Naive thymus-derived CD8-positive, alpha-beta T cell (primary cell): ENCODE results near the gene CSN3. TPM values are rescaled to one million over a fixed set of nuclear protein-coding genes. Genes with fewer than 3 reads are reported as not detected.

Source experiments
- ATAC-seq, 2 donors: fragments of 150-1000 bp; cut with Tn5 transposase in 1 of 2; sonication (Bioruptor Pico), chemical (Tn5 transposase) in 1 of 2; 1 replicate in 1 of 2; 2 replicates in 1 of 2; pipeline ENCODE4 v1.10.0; 2021; ENCODE audit warnings: mild to moderate bottlenecking in 2 of 2, moderate library complexity in 2 of 2
- POLR2A ChIA-PET: fragments of 350-600 bp; sonication (Branson Sonifier 250); formaldehyde crosslinking; loops from one replicate; lab custom pipeline; 2021; ENCODE audit warnings: antibody characterized with exemption; lab: Charles Lee
- DNase-seq, 10 donors: peaks; one replicate each; pipeline versions ENCODE4 v3.0.0 to v3.0.0-alpha.2; 2020 to 2022
- H3K27ac Mint-ChIP-seq, 10 donors: one replicate each; pipeline ENCODE4 v1.8.0; 2020 to 2022; ENCODE audit warnings: mild to moderate bottlenecking in 10 of 10, mixed read lengths in 10 of 10, moderate library complexity in 4 of 10, inconsistent platforms in 1 of 10
- H3K27me3 Mint-ChIP-seq, 5 donors: one replicate each; pipeline ENCODE4 v1.8.0; 2021 to 2022; ENCODE audit warnings: mixed read lengths in 5 of 5
- H3K36me3 Mint-ChIP-seq, 3 donors: one replicate each; pipeline ENCODE4 v1.8.0; 2020 to 2022; ENCODE audit warnings: mixed read lengths in 3 of 3, mild to moderate bottlenecking in 2 of 3, inconsistent platforms in 1 of 3
- H3K4me1 Mint-ChIP-seq, 4 donors: one replicate each; pipeline ENCODE4 v1.8.0; 2021 to 2022; ENCODE audit warnings: mixed read lengths in 4 of 4
- H3K4me3 Mint-ChIP-seq, 10 donors: one replicate each; pipeline ENCODE4 v1.8.0; 2020 to 2022; ENCODE audit warnings: mild to moderate bottlenecking in 10 of 10, mixed read lengths in 10 of 10, moderate library complexity in 6 of 10, inconsistent platforms in 1 of 10
- H3K9me3 Mint-ChIP-seq, 9 donors: one replicate each; pipeline ENCODE4 v1.8.0; 2020 to 2022; ENCODE audit warnings: mixed read lengths in 9 of 9, mild to moderate bottlenecking in 3 of 9, inconsistent platforms in 1 of 9, moderate library complexity in 1 of 9
- polyA plus RNA-seq, 3 donors: library from polyadenylated mRNA; unstranded; fragments of 300-500 nt; fragmentation: Illumina TruSeq; gene quantifications; one replicate each; pipeline ENCODE4 v1.2.3, GENCODE V29; 2021
- total RNA-seq, 8 experiments: library from RNA in 2 of 8; stranded (reverse) in 2 of 8; gene quantifications; one replicate each; pipeline ENCODE4 v1.2.3 and lab custom pipeline; 2021 to 2026

The CSN3 gene
- total and polyA plus RNA-seq, 5 experiments from 2014 or later: not detected

GRCh38 chr4:70300215-70300614 lies 57.8 kb downstream of the CSN3 start:
- Mint-ChIP-seq H3K9me3 (peaks cover 0 to 4% (median 0%) of the 10 kb centered on the region in 9 donors), H3K4me3 (no peak overlapping the region), H3K36me3 (no peaks in the 10 kb centered on the region), H3K4me1 (no peaks in the 10 kb centered on the region), H3K27me3 (no peaks in the 10 kb centered on the region), H3K27ac (no peak overlapping the region)
- no peak for ATAC-seq
- no peak for DNase-seq
- POLR2A ChIA-PET: no interaction called here

Other genes with a start within 250 kb of the CSN3 start
- gene STATH, start 246.6 kb upstream of the CSN3 start, total RNA-seq: not detected
- gene STATH, start 246.6 kb upstream of the CSN3 start, polyA plus RNA-seq: not detected
- not detected for gene HTN3, start 214.1 kb upstream of the CSN3 start, total RNA-seq
- not detected for gene HTN3, start 214.1 kb upstream of the CSN3 start, polyA plus RNA-seq
- not detected for gene HTN1, start 192.2 kb upstream of the CSN3 start, total RNA-seq
- gene HTN1, start 192.2 kb upstream of the CSN3 start, polyA plus RNA-seq: not detected
- not detected for gene PRR27, start 88.4 kb upstream of the CSN3 start, total RNA-seq
- gene PRR27, start 88.4 kb upstream of the CSN3 start, polyA plus RNA-seq: not detected
- not detected for gene ODAM, start 46.9 kb upstream of the CSN3 start, total RNA-seq
- gene ODAM, start 46.9 kb upstream of the CSN3 start, polyA plus RNA-seq: not detected
- not detected for gene FDCSP, start 16.5 kb upstream of the CSN3 start, total RNA-seq
- not detected for gene FDCSP, start 16.5 kb upstream of the CSN3 start, polyA plus RNA-seq
- gene CABS1, start 92.4 kb downstream of the CSN3 start, total RNA-seq: not detected
- not detected for gene CABS1, start 92.4 kb downstream of the CSN3 start, polyA plus RNA-seq
- gene SMR3A, start 118.2 kb downstream of the CSN3 start, total RNA-seq: not detected
- gene SMR3A, start 118.2 kb downstream of the CSN3 start, polyA plus RNA-seq: not detected
- not detected for gene SMR3B, start 140.5 kb downstream of the CSN3 start, total RNA-seq
- gene SMR3B, start 140.5 kb downstream of the CSN3 start, polyA plus RNA-seq: not detected
- gene OPRPN, start 155.3 kb downstream of the CSN3 start, total RNA-seq: not detected
- gene OPRPN, start 155.3 kb downstream of the CSN3 start, polyA plus RNA-seq: not detected
- not detected for gene MUC7, start 229.6 kb downstream of the CSN3 start, total RNA-seq
- gene MUC7, start 229.6 kb downstream of the CSN3 start, polyA plus RNA-seq: not detected